HG03575 (cell line): ENCODE results near the gene ACVR2B.
"Not testable (repeated sequence)": the region's sequence is repeated elsewhere in the genome, so short reads cannot be mapped to it uniquely, and the experiment has no call there.

ENCODE experiments used
- ATAC-seq: cut with Tn5 transposase; IDR thresholded peaks from one replicate; pipeline ENCODE4 v1.9.1; 2021; ENCODE audit not compliant: unreplicated experiment, insufficient number of reproducible peaks, low FRiP score; ENCODE audit errors: extremely low read depth

The ACVR2B gene

DNA sequence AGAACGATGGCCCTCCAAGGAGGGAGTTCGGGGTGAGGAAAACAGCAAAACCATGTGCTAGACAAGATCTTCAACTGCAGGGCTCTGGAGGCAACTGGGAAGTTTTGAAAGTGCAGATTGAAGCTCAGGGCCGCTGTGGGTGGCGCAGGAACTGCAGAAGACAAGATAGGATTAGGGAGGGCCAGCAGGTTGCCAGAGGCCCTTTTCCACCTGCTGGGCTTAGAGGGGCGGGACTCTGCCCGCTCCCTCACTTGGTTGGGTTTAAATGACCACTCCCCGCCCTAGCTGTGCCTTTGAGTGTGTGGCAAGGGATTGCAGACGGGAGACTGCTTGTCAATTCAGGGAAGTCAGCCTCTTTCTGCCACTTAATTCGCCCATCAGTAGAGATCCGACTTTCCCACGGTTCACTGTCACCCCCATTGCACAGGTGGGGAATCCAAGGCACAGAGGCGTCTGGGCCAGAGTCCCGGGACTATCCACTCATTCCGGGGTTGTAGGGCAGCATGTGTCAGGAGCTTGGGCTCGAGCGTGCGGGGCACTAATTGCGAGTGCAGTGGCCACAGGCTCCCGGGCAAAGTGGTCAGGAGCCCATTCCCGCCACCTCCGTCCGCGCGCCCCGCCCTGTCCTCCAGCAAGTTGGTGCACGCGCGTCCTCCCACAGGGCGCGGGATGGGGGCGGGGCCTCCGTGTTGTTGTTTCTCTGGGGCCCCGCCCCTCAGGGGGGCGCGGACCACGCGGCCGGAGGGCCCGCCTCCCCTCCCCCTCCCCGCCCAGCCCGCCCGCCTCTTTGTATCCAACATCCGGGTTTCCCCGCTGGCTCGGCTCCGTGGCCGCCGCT lies at the start of gene ACVR2B:
TSS of gene ACVR2B (plus strand) at position 816 of the 838 bp plus-strand sequence. CDS start 433 bp downstream, outside the sequence.
- no peak for ATAC-seq

DNA sequence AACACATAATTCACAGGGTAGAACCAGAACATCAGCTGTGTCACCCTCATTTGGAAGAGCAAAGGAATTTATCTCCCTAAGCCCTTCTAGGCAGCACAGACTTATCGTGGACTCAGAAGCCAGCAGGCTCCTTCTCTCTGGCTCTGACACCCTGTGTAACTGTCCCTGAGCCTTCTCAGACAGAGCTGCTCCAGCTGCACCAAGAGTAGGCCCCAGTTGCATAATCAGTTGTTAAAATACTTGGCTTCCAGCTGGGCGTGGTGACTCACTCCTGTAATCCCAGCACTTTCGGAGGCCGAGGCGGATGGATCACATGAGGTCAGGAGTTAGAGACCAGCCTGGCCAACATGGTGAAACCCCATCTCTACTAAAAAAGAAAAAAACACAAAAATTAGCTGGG lies 49.4 kb upstream of the ACVR2B start:
- no peak for ATAC-seq

DNA sequence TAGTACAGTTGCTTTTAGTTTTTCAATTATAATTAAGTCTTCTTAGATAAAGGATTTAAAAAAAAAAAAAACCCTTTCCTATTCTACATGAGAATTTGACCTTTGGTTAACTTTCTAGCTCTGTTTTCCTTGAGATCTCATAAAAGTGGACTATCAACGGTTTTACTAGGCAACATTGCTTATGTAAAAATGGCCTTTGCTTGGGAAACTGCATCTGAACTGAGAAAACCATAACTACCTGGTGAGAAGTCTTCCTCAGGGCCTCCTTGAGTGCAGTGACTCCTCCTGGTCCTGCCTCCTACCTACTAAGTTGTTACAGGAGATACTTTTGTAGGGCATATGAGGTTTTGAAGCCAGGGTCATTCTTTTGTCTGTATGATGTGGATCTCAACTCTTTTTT lies 42.1 kb upstream of the ACVR2B start:
- ATAC-seq: no peak

DNA sequence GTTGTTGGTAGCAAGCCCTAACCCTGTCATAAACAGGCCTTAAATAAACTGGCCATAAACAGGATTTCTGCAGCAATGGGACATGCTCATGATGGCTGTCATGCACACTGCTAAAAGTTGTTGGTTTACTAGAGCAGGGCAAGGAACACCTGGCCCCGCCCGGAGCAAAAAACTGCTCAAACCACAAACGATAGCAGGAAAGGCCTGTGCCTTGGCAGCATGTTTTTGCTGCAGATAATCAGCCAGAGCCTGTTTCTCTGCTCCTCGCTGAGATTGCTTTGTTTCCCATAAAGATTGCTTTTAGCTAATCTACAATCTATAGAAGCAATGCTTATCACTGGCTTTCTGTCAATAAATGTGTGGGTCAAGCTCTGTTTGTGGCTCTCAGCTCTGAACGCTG lies 32.9 kb upstream of the ACVR2B start:
- ATAC-seq: not testable (repeated sequence)

DNA sequence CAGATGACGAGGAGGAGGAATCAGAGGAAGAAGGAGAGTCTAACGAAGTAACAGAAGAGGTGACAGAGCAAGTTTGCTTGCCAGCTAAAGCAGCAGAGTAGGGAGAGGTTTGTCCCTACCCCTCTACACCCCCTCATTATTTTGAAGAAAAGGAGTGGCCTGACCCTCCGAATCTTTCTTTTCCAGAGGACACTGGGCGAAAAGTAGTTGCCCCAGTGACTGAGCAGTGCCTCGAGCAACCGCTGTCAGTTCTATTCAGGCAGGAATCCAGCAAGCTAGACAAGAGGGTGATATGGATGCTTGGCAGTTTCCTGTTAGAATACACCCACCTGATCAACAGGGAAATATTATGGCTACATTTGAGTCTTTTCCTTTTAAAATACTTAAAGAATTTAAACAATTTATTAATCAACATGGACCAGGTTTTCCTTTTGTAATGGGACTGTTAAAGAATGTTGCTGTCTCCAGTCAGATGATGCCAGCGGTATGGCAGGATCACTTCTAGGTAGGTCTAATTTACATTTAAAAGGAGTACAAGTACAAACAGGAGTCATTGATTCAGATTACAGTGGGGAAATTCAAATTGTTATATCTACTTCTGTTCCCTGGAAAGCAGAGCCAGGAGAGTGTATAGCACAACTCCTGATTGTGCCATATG lies 31.9 kb upstream of the ACVR2B start:
- ATAC-seq: no peak

DNA sequence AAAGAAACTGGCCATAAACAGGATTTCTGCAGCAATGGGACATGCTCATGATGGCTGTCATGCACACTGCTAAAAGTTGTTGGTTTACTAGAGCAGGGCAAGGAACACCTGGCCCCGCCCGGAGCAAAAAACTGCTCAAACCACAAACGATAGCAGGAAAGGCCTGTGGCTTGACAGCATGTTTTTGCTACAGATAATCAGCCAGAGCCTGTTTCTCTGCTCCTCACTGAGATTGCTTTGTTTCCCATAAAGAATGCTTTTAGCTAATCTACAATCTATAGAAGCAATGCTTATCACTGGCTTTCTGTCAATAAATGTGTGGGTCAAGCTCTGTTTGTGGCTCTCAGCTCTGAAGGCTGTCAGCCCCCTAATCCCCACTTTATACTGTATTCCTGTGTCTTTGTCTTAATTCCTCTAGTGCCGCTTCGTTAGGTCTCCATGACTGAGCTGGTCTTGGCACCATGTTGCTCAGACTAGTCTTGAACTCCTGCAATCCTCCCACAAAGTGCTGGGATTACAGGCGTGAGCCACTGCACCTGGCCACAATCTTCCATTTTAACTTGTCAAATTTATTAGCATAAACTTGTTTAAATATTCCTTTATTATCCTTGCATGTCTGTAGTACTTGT lies 26.8 kb upstream of the ACVR2B start:
- not testable (repeated sequence) for ATAC-seq

DNA sequence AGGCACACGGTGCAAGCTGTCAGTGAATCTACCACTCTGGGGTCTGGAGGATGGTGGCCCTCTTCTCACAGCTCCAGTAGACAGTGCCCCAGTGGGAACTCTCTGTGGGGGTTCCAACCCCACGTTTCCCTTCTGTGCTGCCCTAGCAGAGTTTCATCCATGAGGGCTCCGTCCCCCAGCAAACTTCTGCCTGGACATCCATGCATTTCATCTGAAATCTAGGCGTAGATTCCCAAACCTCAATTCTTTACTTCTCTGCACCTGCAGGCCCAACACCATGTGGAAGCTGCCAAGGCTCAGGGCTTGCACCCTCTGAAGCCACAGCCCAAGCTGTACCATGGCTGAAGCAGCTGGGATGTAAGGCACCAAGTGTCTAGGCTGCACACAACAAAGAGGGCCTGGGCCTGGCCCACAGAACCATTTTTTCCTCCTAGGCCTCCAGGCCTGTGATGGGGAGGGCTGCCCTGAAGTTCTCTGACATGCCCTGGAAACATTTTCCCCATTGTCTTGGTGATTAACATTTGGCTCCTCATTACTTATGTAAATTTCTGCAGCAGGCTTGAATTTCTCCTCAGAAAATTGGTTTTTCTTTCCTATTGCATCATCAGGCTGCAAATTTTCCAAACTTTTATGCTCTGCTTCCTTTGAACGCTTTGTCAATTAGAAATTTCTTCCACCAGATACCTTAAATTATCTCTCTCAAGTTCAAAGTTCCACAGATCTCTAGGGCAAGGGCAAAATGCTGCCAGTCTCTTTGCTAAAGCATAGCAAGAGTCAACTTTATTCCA lies 20.6 kb upstream of the ACVR2B start:
- ATAC-seq: not testable (repeated sequence)

DNA sequence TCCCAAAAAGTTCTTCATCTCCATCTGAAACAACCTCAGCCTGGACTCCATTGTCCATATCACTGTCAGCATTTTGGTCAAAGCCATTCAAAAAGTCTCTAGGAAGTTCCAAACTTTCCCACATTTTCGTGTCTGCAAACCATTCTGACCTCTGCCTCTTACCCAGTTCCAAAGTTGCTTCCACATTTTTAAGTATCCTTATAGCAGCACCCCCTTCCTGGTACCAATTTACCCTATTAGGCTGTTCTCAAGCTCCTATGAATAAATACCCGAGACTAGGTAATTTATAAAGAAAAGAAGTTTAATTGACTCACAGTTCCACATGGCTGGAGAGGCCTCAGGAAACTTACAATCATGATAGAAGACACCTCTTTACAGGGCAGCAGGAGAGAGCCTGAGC lies 20.0 kb upstream of the ACVR2B start:
- not testable (repeated sequence) for ATAC-seq

DNA sequence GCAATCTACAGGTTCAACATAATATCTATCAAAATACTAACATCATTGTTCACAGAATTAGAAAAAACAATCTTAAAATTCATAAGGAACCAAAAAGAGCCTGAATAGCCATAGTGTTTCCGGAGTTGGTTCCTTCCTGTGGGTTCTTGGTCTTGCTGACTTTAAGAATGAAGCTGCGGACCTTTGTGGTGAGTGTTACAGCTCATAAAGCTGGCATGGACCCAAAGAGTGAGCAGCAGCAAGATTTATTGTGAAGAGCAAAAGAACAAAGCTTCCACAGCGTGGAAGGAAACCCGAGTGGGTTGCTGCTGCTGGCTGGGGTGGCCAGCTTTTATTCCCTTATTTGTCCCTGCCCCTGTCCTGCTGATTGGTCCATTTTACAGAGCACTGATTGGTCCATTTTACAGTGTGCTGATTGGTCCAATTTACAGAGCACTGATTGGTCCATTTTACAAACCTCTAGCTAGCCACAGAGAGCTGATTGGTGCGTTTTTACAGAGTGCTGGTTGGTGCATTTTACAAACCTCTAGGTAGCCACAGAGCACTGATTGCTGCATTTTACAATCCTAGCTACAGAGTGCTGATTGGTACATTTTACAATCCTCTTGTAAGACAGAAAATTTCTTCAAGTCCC lies 15.1 kb upstream of the ACVR2B start:
- not testable (repeated sequence) for ATAC-seq

DNA sequence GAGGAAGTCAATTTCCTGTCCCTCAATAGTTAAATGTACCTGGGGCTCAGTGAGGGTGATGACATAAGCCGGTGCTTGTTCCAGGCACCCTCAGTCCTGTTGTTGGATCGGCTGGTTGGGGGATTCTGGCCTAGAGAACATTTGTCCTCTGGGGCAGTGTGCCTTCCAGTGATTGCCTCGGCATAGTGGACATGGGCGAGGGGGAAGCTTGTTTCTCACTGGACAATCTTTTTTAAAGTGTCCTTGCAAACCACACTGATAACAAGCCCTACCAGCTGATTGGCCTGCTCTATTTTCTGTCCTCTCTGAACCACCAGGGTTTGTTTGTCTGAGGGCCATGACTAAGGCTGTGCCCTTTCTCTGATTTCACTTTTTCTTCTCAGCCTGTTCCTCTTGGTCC lies 10.5 kb upstream of the ACVR2B start:
- not testable (repeated sequence) for ATAC-seq

DNA sequence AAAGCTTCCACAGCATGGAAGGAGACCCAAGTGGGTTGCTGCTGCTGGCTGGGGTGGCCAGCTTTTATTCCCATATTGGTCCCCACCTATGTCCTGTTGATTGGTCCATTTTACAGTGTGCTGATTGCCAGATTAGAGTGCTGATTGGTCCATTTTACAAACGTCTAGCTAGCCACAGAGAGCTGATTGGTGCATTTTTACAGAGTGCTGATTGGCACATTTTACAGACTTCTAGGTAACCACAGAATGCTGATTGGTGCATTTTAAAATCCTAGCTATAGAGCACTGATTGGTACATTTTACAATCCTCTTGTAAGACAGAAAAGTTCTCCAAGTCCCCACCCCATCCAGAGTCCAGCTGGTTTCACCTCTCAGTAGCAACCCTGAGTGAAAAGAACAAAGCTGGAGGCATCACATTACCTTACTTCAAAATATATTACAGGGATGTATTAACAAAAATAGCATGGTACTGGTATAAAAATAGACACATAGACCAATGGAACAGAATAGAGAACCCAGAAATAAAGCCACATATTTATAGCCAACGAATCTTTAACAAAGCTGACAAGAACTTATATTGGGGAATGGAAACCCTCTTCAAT lies 7.5 kb upstream of the ACVR2B start:
- no peak for ATAC-seq

DNA sequence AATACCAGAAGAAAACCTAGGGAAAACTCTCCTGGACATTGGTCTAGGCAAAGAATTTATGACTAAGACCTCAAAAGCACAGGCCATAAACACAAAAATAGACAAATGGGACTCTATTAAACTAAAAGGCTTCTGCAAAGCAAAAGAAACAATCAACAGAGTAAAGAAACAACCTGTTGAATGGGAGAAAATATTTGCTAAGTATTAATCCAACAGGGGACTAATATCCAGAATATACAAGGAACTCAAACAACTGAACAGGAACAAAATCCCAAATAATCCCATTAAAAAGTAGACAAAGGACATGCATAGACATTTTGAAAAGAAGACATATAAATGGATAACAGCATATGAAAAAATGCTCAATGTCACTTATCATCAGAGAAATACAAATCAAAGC lies 6.9 kb upstream of the ACVR2B start:
- ATAC-seq: no peak

DNA sequence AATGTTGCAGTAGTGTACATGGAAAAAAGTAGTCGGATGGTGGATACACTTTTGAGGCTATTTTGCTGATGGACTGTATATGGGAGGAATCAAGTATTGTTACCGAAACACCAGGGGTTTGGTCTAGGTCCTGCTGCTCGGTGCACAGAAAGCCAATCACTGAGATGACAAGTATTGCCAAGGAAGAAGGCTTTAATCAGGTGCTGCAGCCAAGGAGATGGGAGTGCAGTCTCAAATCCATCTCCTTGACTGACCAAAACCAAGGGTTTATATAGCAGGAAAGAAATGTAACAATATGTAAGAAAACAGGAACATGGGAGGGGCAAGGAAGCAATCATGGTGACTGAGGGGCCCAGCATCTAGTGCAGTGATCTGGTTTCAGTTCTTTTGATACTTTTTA lies 2.8 kb upstream of the ACVR2B start:
- no peak for ATAC-seq

DNA sequence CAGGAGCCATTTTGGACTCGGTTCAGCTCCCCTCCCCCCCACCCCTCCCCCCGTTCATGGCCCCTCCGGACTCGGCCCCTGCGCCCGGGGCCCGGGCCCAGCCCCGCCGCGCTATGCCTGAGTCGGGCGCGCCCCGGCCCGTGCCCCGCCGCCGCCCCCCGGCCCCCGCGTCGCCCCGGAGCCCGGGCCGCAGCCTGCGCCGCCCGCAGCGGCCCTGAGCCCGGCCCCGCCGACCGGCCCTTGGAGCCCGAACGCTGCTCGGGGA lies 155 bp downstream of the ACVR2B start:
- no peak for ATAC-seq

DNA sequence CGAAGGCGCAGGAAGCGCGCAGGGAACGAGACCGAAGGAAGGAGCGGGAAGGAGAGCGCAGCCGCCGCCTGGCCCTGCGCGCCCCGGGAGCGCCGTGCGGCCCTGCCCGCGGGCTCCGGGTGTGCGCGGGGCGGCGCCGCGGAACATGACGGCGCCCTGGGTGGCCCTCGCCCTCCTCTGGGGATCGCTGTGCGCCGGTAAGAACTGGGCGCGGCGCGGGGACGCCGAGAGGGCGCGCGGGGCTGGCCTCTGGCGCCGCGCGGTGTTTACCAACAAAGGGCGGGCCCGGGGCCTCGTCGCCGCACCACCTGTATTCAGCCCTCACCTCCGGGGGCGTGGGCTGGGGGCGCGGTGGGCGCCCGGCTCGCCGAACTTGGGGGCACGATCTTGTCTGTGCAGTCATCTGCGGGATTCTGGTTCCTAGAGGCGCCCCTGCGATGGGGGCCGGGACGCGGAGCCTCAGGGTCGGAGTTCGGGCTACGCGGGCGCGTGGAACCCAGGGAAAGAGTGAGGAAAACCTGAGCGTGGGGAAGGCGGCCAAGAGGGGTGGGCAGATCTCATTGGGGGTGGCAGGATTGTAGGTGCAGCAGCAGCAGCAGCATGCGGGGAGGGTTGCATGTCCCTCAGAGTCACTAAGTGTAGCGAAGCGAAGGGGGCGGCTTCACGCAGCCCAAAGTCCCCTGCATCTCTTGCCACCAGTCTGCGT lies 641 bp downstream of the ACVR2B start:
- no peak for ATAC-seq

DNA sequence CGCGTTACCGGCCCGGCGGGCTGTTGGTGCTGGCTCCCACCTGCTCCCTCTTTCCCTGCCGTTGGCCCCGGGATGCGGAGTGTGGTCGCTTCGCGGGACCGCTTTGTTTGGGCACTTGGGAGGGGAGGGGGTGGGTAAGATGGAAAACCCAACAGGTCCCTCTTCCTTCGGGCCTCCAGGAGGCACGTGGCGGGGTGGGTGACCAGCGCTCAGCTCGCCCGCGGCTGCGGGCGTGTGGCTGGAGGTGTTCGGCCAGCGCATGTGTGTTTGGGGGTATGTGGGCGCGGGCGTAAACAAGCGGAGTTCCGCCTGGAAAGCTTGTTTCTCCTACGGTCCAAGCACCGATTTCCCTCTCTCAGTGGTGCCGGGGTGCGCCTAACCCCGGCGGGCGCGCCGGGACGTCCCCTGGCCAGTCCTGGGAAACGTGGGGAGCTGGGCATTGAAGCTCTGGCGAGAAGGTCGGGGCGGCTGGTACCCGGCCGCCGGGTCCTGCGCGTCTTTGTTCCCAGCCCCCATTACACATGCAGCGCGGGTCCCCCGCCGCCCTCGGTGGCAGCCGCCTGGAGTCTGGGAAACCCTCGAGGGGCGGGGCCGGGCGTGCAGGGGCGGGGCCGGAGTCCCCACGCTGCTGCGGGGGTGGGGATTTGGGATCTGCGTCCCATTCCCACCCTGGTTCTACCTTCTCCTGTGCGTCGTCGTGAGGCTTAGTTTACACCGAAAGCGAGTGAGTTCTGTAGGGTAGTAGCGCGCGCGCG lies 1.4 kb downstream of the ACVR2B start:
- ATAC-seq: no peak

DNA sequence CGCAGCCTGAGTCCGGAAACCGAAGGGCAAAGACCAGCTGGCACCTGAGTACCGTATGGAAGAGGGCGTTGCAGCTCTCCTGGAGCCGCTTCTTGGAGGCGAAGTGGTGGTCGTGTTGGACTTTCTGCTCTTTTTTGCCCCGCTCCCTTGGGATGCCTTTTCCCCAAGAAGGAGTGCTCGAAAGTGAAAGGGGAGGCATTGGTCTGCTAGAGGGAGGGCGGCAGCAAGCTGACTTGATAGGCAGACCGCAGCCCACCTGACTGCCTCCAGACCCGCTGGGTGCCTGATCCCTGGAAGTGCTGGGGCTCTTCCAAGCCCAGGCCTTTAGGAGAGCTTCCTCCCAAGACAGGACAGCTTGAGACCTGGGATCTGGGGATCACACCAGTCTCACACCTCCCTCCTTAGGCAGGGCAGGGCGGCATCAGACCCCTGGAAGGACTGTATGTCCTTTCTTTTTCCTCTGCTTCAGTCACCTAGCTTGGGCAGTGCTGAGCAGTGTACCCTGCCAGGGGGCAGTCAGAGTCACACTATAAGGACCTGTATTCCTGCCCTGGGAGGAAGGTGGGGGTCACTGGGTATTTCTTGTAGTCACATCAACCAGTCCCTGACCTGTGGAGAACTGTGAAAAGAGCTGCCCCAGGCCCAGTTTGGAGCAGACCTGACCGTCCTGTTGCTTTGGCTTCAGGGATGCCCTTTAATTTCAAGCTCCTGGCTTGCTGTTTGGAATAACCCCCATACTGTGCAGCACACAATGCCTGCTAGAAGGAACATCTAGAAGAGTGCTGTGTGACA lies 2.1 kb downstream of the ACVR2B start:
- ATAC-seq: no peak
